Neural cell (in vitro differentiated cells): Measurements from ENCODE around the gene MAP3K20.

Experiments
- CTCF ChIP-seq: fragments of 450-650 bp; IDR thresholded peaks from 2 replicates; pipeline ENCODE4 v1.5.1; 2014; ENCODE audit warnings: antibody characterized with exemption, mild to moderate bottlenecking, moderate library complexity; ENCODE audit not compliant: poor library complexity, severe bottlenecking
- EP300 ChIP-seq: fragments of 450-650 bp; conservative IDR thresholded peaks from 2 replicates; pipeline ENCODE4 v1.6.1; 2014; ENCODE audit warnings: antibody characterized with exemption, mild to moderate bottlenecking, moderate library complexity; ENCODE audit not compliant: poor library complexity, severe bottlenecking
- EZH2 ChIP-seq: fragments of 200-600, 300-800 bp; shearing (Covaris generic), sonication (generic); IDR thresholded peaks from 2 replicates; pipeline ENCODE4 v1.6.1; 2014; ENCODE audit warnings: antibody characterized with exemption, low read length, borderline replicate concordance, mild to moderate bottlenecking; ENCODE audit not compliant: insufficient read depth, poor library complexity, severe bottlenecking
- MXI1 ChIP-seq: fragments of 450-650 bp; conservative IDR thresholded peaks from 2 replicates; pipeline ENCODE4 v1.6.1; 2014; ENCODE audit warnings: antibody characterized with exemption, mild to moderate bottlenecking; ENCODE audit not compliant: poor library complexity, severe bottlenecking
- POLR2AphosphoS5 ChIP-seq: IDR thresholded peaks from 2 replicates; pipeline ENCODE4 v1.6.1; 2012
- REST ChIP-seq: IDR thresholded peaks from 2 replicates; pipeline ENCODE4 v1.6.1; 2012; ENCODE audit warnings: borderline replicate concordance

DNA sequence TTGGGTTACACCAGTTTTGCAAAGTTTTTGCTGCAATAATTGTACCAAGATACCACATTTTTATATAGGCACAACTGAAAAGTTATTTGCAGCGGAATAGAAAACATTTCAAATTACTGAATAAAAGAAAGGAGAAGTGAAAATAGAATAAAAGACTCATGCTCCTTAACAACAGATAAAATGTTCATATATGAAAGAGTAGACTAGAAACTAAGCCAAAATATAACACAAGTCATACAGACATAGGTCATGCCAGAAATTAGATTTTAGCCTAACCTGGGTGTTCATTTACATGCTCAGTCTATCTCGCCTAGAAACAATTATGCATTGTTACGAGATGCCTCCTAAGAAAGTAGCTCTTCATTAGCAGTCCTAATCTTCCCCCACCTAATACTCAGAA lies 16.4 kb upstream of the MAP3K20 start:
- TF ChIP-seq CTCF, result no peak
- no peak for TF ChIP-seq EZH2
- TF ChIP-seq MXI1, result no peak
- TF ChIP-seq EP300, result no peak
- no peak for TF ChIP-seq POLR2AphosphoS5
- no peak for TF ChIP-seq REST
